ENCODE data around the gene FAM210B.
"Not testable (repeated sequence)": the region's sequence is repeated elsewhere in the genome, so short reads cannot be mapped to it uniquely, and the experiment has no call there.

FAM210B gene

GRCh38 chr20:56393653-56394052, 34.9 kb downstream of the FAM210B start:
- DNase-seq: no peak

GRCh38 chr20:56395166-56395565, 36.4 kb downstream of the FAM210B start:
- no peak for DNase-seq

GRCh38 chr20:56400001-56400640, 41.3 kb downstream of the FAM210B start:
- DNase-seq: peak; percentile 73

- no peak for DNase-seq
Observed at GRCh38 chr20:56403465-56403864, 44.7 kb downstream of the FAM210B start.

- DNase-seq: not testable (repeated sequence)
Observed at GRCh38 chr20:56405356-56405755, 46.6 kb downstream of the FAM210B start.

- DNase-seq: no peak
Observed at GRCh38 chr20:56406910-56407309, 48.1 kb downstream of the FAM210B start.

GRCh38 chr20:56409521-56409920, 50.7 kb downstream of the FAM210B start:
- no peak for DNase-seq

- DNase-seq: no peak
Observed at GRCh38 chr20:56409956-56410355, 51.2 kb downstream of the FAM210B start.

GRCh38 chr20:56411287-56411686, 52.5 kb downstream of the FAM210B start:
- DNase-seq: not testable (repeated sequence)

GRCh38 chr20:56411759-56412472, 53.1 kb downstream of the FAM210B start, which contains the start of gene CASS4:
TSS of gene CASS4 (plus strand) at chr20:56412260. CDS start at chr20:56412459, 199 bp downstream.
- DNase-seq: peak; percentile 38

GRCh38 chr20:56412473-56412790, 53.7 kb downstream of the FAM210B start:
- DNase-seq: no peak

GRCh38 chr20:56412949-56413348, 54.2 kb downstream of the FAM210B start:
- no peak for DNase-seq

- peak; percentile 60 for DNase-seq
Observed at GRCh38 chr20:56414842-56415765, 56.3 kb downstream of the FAM210B start.

- DNase-seq: no peak
Observed at GRCh38 chr20:56417402-56417801, 58.6 kb downstream of the FAM210B start.

- no peak for DNase-seq
Observed at GRCh38 chr20:56417911-56418310, 59.1 kb downstream of the FAM210B start.
